ENCODE results near the gene ATP9A. TPM values are rescaled to one million over a fixed set of nuclear protein-coding genes. Genes with fewer than 3 reads are reported as not detected.

The ATP9A gene
- total and polyA plus RNA-seq, 2 of the 4 experiments (the other 2 are of a cell fraction): 10.6 to 22.4 TPM

GRCh38 chr20:51775241-51775640, 7.1 kb upstream of the ATP9A start:
- Histone ChIP-seq H2AK5ac (ENCODE audit: low read depth, low read length) (no peak overlapping the region), H2AFZ (replicated peaks; ENCODE audit: low read length, poor library complexity) (no peak overlapping the region), H4K5ac (ENCODE audit: low read depth, low read length) (no peak overlapping the region), H2BK15ac (ENCODE audit: low read depth, low read length) (no peak overlapping the region), H3K27ac (ENCODE audit: insufficient read depth, low read length) (no peak overlapping the region), H3K14ac (replicated peaks; ENCODE audit: low read depth, low read length) (no peak overlapping the region), H3K23ac (ENCODE audit: low read depth, low read length) (no peak overlapping the region), H4K8ac (ENCODE audit: low read depth in 2 of 2, low read length in 2 of 2) (no peak overlapping the region), H3K27me3 (ENCODE audit: control insufficient read depth, insufficient read depth, low read length) (no peaks in the 10 kb centered on the region), H3K36me3 (ENCODE audit: control insufficient read depth, insufficient read depth, low read length) (no peaks in the 10 kb centered on the region), H3K9me3 (ENCODE audit: control insufficient read depth, insufficient read depth, low read length) (peaks cover 3% of the 10 kb centered on the region), H2BK120ac (ENCODE audit: low read depth, low read length) (no peak overlapping the region), H3K4me1 (ENCODE audit: control insufficient read depth, insufficient read depth, low read length) (no peaks in the 10 kb centered on the region), H3K4ac (ENCODE audit: low read depth, low read length) (no peak overlapping the region), H4K20me1 (ENCODE audit: insufficient read depth, low read length) (no peaks in the 10 kb centered on the region), H4K91ac (ENCODE audit: insufficient read depth, low read depth, low read length) (no peak overlapping the region), H2AK9ac (replicated peaks; ENCODE audit: low read depth, low read length, poor library complexity) (no peak overlapping the region), H3K4me2 (ENCODE audit: low read depth, low read length) (no peak overlapping the region), H3K79me1 (ENCODE audit: low read depth in 1 of 2, low read length in 2 of 2) (no peaks in the 10 kb centered on the region), H3K9ac (ENCODE audit: low read depth, low read length) (no peak overlapping the region), H2BK20ac (ENCODE audit: low read depth, low read length) (no peak overlapping the region), H2BK5ac (ENCODE audit: low read depth, low read length, poor library complexity, severe bottlenecking) (no peak overlapping the region), H3K56ac (ENCODE audit: extremely low read depth, insufficient read depth, low read length) (no peak overlapping the region), H3K9me1 (ENCODE audit: insufficient read depth, low read length) (no peaks in the 10 kb centered on the region), H3K18ac (ENCODE audit: low read depth, low read length) (no peak overlapping the region), H3K4me3 (ENCODE audit: insufficient read depth, low read depth, low read length) (no peak overlapping the region)
- CTCF ChIA-PET: no interaction called here
- WGBS, 2 experiments (ENCODE audit: extremely low coverage in 2 of 2, insufficient read length in 1 of 2): no CpG with 5 or more reads among the region's 1 CpG
- in situ Hi-C loops (cut with MboI; ENCODE audit: low sequenced_read_pairs) (no loop called here), intact Hi-C loops (cut with micrococcal nuclease) (no loop called here), dilution Hi-C loops (cut with HindIII; ENCODE audit: low sequenced_read_pairs, unreplicated experiment) (no loop called here)
- DNase-seq (no peak), ATAC-seq (ENCODE audit: low read depth) (no peak)
- POLR2A ChIA-PET (ENCODE audit: unreplicated experiment): interaction anchor here (0.6 kb wide), 1 partner anchor 25 kb away, joined by 3 read pairs; no protein-coding TSS in a partner anchor
- no peak for TF ChIP-seq RFX5 (IDR thresholded peaks at IDR 0.05; ENCODE audit: low read depth, low read length)
- no peak for TF ChIP-seq RAD21 (IDR thresholded peaks at IDR 0.05; ENCODE audit: low read length)
- TF ChIP-seq FOS (IDR thresholded peaks at IDR 0.05; ENCODE audit: low read depth, low read length): no peak
- no peak for TF ChIP-seq SMC3 (IDR thresholded peaks at IDR 0.05; ENCODE audit: low read depth, low read length)
- TF ChIP-seq MAZ (IDR thresholded peaks at IDR 0.05; ENCODE audit: borderline replicate concordance, low read depth, low read length): no peak
- TF ChIP-seq, protein P1, sequence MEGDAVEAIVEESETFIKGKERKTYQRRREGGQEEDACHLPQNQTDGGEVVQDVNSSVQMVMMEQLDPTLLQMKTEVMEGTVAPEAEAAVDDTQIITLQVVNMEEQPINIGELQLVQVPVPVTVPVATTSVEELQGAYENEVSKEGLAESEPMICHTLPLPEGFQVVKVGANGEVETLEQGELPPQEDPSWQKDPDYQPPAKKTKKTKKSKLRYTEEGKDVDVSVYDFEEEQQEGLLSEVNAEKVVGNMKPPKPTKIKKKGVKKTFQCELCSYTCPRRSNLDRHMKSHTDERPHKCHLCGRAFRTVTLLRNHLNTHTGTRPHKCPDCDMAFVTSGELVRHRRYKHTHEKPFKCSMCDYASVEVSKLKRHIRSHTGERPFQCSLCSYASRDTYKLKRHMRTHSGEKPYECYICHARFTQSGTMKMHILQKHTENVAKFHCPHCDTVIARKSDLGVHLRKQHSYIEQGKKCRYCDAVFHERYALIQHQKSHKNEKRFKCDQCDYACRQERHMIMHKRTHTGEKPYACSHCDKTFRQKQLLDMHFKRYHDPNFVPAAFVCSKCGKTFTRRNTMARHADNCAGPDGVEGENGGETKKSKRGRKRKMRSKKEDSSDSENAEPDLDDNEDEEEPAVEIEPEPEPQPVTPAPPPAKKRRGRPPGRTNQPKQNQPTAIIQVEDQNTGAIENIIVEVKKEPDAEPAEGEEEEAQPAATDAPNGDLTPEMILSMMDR (conservative IDR thresholded peaks at IDR 0.05; ENCODE audit: low read depth, low read length): no peak
- TF ChIP-seq CHD1 (IDR thresholded peaks at IDR 0.05; ENCODE audit: low read depth, low read length): no peak
- no peak for TF ChIP-seq MAFK (IDR thresholded peaks at IDR 0.05; ENCODE audit: low read depth, low read length)
- no peak for TF ChIP-seq CEBPB (IDR thresholded peaks at IDR 0.05; ENCODE audit: low read depth, low read length)
- no peak for TF ChIP-seq RCOR1 (IDR thresholded peaks at IDR 0.05; ENCODE audit: insufficient replicate concordance, low read length)
- TF ChIP-seq, protein P2, sequence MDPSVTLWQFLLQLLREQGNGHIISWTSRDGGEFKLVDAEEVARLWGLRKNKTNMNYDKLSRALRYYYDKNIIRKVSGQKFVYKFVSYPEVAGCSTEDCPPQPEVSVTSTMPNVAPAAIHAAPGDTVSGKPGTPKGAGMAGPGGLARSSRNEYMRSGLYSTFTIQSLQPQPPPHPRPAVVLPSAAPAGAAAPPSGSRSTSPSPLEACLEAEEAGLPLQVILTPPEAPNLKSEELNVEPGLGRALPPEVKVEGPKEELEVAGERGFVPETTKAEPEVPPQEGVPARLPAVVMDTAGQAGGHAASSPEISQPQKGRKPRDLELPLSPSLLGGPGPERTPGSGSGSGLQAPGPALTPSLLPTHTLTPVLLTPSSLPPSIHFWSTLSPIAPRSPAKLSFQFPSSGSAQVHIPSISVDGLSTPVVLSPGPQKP (IDR thresholded peaks at IDR 0.05; ENCODE audit: borderline replicate concordance, low read depth, low read length): no peak
- no peak for TF ChIP-seq NFE2L2 (IDR thresholded peaks at IDR 0.05; ENCODE audit: low read depth, low read length)
- no peak for TF ChIP-seq USF2 (IDR thresholded peaks at IDR 0.05; ENCODE audit: low read depth, low read length)
- no peak for TF ChIP-seq POLR2A (IDR thresholded peaks at IDR 0.05; ENCODE audit: low read depth, low read length)
- TF ChIP-seq MXI1 (IDR thresholded peaks at IDR 0.05; ENCODE audit: borderline replicate concordance, low read depth, low read length): no peak
- no TSS peak for BruUV-seq (replicated peaks)
